GM23338 (cell line): Measurements from ENCODE around the gene CTCFL. TPM values are rescaled to one million over a fixed set of nuclear protein-coding genes. Genes with fewer than 3 reads are reported as not detected.

Source experiments
- ATAC-seq: fragments of 200-7000 bp; cut with Tn5 transposase; 3 replicates; pipeline ENCODE4 v1.9.1; 2020
- DNase-seq: peaks from one replicate; pipeline ENCODE4 v3.0.0-alpha.2; 2015; ENCODE audit warnings: low spot score
- H2AFZ ChIP-seq: fragments of 200-600 bp; sonication (generic); 2 replicates; pipeline ENCODE4 v1.8.0; 2016; ENCODE audit warnings: antibody characterized with exemption, mild to moderate bottlenecking, moderate library complexity
- H3F3A ChIP-seq: fragments of 200-600 bp; sonication (generic); replicated peaks from 2 replicates; pipeline ENCODE4 v1.8.0; 2017; ENCODE audit warnings: antibody characterized with exemption, mixed run types, low read depth
- H3K27ac ChIP-seq: fragments of 200-600 bp; sonication (generic); 2 replicates; pipeline ENCODE4 v1.6.1; 2016; ENCODE audit warnings: low read depth
- H3K27me3 ChIP-seq: fragments of 200-600 bp; sonication (generic); 2 replicates; pipeline ENCODE4 v1.8.0; 2016; ENCODE audit warnings: mild to moderate bottlenecking, mixed run types, moderate library complexity; ENCODE audit not compliant: insufficient read depth
- H3K36me3 ChIP-seq: fragments of 200-600 bp; sonication (generic); 2 replicates; pipeline ENCODE4 v1.8.0; 2016; ENCODE audit warnings: mild to moderate bottlenecking; ENCODE audit not compliant: insufficient read depth
- H3K4me1 ChIP-seq: fragments of 200-600 bp; sonication (generic); 2 replicates; pipeline ENCODE4 v1.8.0; 2016; ENCODE audit warnings: mild to moderate bottlenecking, moderate library complexity; ENCODE audit not compliant: insufficient read depth
- H3K4me2 ChIP-seq: fragments of 200-600 bp; sonication (generic); 2 replicates; pipeline ENCODE4 v1.7.1; 2017; ENCODE audit warnings: mixed run types
- H3K4me3 ChIP-seq: fragments of 200-600 bp; sonication (generic); 2 replicates; pipeline ENCODE4 v1.6.1; 2016; ENCODE audit warnings: mixed run types
- H3K79me2 ChIP-seq: fragments of 200-600 bp; sonication (generic); replicated peaks from 2 replicates; pipeline ENCODE4 v1.8.0; 2017; ENCODE audit warnings: mild to moderate bottlenecking; ENCODE audit not compliant: insufficient read depth
- H3K9me2 ChIP-seq: fragments of 200-600 bp; sonication (generic); 2 replicates; pipeline ENCODE4 v1.8.0; 2017; ENCODE audit not compliant: insufficient read depth
- H4K20me1 ChIP-seq: fragments of 200-600 bp; sonication (generic); replicated peaks from 2 replicates; pipeline ENCODE4 v1.8.0; 2017; ENCODE audit warnings: mild to moderate bottlenecking; ENCODE audit not compliant: insufficient read depth
- H3K27ac Mint-ChIP-seq: 2 replicates; pipeline ENCODE4 v1.8.0; 2020; ENCODE audit warnings: inconsistent platforms, mild to moderate bottlenecking, moderate library complexity, mixed read lengths
- H3K27me3 Mint-ChIP-seq: 3 replicates; pipeline ENCODE4 v1.8.0; 2022; ENCODE audit warnings: low read depth, mild to moderate bottlenecking, moderate library complexity, mixed read lengths, inconsistent platforms; ENCODE audit not compliant: insufficient read depth, poor library complexity
- H3K36me3 Mint-ChIP-seq: 3 replicates; pipeline ENCODE4 v1.8.0; 2021; ENCODE audit warnings: low read depth, mild to moderate bottlenecking, inconsistent platforms, moderate library complexity, mixed read lengths
- H3K4me1 Mint-ChIP-seq: 3 replicates; pipeline ENCODE4 v1.8.0; 2020; ENCODE audit warnings: mild to moderate bottlenecking, inconsistent platforms, mixed read lengths
- H3K4me3 Mint-ChIP-seq: 3 replicates; pipeline ENCODE4 v1.8.0; 2021; ENCODE audit warnings: moderate library complexity, mild to moderate bottlenecking, inconsistent platforms, mixed read lengths
- H3K9me3 Mint-ChIP-seq: 3 replicates; pipeline ENCODE4 v1.8.0; 2020; ENCODE audit warnings: moderate library complexity, mild to moderate bottlenecking, inconsistent platforms, mixed read lengths
- EZH2 ChIP-seq: fragments of 200-600 bp; sonication (generic); IDR thresholded peaks from one replicate; pipeline ENCODE4 v1.8.0; 2017; ENCODE audit warnings: antibody characterized with exemption, mild to moderate bottlenecking, low read depth; ENCODE audit not compliant: unreplicated experiment
- EZH2phosphoT487 ChIP-seq: fragments of 200-600 bp; sonication (generic); IDR thresholded peaks from one replicate; pipeline ENCODE4 v1.8.1; 2018; ENCODE audit warnings: antibody characterized with exemption; ENCODE audit not compliant: unreplicated experiment
- JUNB ChIP-seq: IDR thresholded peaks from one replicate; pipeline ENCODE4 v1.6.1; 2016; ENCODE audit warnings: antibody characterized with exemption; ENCODE audit not compliant: unreplicated experiment
- NANOG ChIP-seq: IDR thresholded peaks from 2 replicates; pipeline ENCODE4 v1.6.1; 2016; ENCODE audit warnings: antibody characterized with exemption, borderline replicate concordance
- POLR2AphosphoS5 ChIP-seq: IDR thresholded peaks from 2 replicates; pipeline ENCODE4 v1.6.1; 2016; ENCODE audit warnings: antibody characterized with exemption, low read depth
- STAT1 ChIP-seq: IDR thresholded peaks from one replicate; pipeline ENCODE4 v1.6.1; 2016; ENCODE audit warnings: antibody characterized with exemption; ENCODE audit not compliant: unreplicated experiment
- ZNF114 ChIP-seq: fragments of 250-450 bp; sonication (Bioruptor Pico); IDR thresholded peaks from 2 replicates; pipeline ENCODE4 v1.5.0; 2020; ENCODE audit warnings: mild to moderate bottlenecking, moderate library complexity
- polyA plus RNA-seq: library from polyadenylated mRNA; unstranded; fragments of >200 nt; fragmentation: Nextera tagmentation; extraction: Ambion mirVana; gene quantifications from 2 replicates; pipeline ENCODE4 v1.2.1, GENCODE V29; 2016
- total RNA-seq: library from RNA; depleted of rRNA; stranded (reverse); fragments of >200 nt; shearing (Covaris generic); gene quantifications from 2 replicates; pipeline ENCODE4 v1.2.3, GENCODE V29; 2014
- TF ChIP-seq, protein P1 (sequence below), 2 experiments: fragments of 200-600 bp in 1 of 2; sonication (generic) in 1 of 2; conservative IDR thresholded peaks; 2 replicates each; pipeline versions ENCODE4 v1.5.1 to v1.6.1; 2016 to 2017; ENCODE audit warnings: antibody characterized with exemption in 2 of 2, low read depth in 2 of 2, mild to moderate bottlenecking in 2 of 2, moderate library complexity in 1 of 2
- TF ChIP-seq, protein P2 (sequence below): IDR thresholded peaks from one replicate; pipeline ENCODE4 v1.6.1; 2018; ENCODE audit warnings: antibody characterized with exemption; ENCODE audit not compliant: unreplicated experiment

CTCFL gene
- total and polyA plus RNA-seq, 2 experiments from 2014 or later, result 0.55 to 1.4 TPM

- no peak for DNase-seq
- no peak for ATAC-seq
- no peak for TF ChIP-seq EZH2
- TF ChIP-seq POLR2AphosphoS5, result no peak
- TF ChIP-seq, protein P1, sequence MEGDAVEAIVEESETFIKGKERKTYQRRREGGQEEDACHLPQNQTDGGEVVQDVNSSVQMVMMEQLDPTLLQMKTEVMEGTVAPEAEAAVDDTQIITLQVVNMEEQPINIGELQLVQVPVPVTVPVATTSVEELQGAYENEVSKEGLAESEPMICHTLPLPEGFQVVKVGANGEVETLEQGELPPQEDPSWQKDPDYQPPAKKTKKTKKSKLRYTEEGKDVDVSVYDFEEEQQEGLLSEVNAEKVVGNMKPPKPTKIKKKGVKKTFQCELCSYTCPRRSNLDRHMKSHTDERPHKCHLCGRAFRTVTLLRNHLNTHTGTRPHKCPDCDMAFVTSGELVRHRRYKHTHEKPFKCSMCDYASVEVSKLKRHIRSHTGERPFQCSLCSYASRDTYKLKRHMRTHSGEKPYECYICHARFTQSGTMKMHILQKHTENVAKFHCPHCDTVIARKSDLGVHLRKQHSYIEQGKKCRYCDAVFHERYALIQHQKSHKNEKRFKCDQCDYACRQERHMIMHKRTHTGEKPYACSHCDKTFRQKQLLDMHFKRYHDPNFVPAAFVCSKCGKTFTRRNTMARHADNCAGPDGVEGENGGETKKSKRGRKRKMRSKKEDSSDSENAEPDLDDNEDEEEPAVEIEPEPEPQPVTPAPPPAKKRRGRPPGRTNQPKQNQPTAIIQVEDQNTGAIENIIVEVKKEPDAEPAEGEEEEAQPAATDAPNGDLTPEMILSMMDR (conservative IDR thresholded peaks at IDR 0.05; ENCODE audit: low read depth in 2 of 2), result no peak
- no peak for TF ChIP-seq NANOG
- TF ChIP-seq, protein P2, sequence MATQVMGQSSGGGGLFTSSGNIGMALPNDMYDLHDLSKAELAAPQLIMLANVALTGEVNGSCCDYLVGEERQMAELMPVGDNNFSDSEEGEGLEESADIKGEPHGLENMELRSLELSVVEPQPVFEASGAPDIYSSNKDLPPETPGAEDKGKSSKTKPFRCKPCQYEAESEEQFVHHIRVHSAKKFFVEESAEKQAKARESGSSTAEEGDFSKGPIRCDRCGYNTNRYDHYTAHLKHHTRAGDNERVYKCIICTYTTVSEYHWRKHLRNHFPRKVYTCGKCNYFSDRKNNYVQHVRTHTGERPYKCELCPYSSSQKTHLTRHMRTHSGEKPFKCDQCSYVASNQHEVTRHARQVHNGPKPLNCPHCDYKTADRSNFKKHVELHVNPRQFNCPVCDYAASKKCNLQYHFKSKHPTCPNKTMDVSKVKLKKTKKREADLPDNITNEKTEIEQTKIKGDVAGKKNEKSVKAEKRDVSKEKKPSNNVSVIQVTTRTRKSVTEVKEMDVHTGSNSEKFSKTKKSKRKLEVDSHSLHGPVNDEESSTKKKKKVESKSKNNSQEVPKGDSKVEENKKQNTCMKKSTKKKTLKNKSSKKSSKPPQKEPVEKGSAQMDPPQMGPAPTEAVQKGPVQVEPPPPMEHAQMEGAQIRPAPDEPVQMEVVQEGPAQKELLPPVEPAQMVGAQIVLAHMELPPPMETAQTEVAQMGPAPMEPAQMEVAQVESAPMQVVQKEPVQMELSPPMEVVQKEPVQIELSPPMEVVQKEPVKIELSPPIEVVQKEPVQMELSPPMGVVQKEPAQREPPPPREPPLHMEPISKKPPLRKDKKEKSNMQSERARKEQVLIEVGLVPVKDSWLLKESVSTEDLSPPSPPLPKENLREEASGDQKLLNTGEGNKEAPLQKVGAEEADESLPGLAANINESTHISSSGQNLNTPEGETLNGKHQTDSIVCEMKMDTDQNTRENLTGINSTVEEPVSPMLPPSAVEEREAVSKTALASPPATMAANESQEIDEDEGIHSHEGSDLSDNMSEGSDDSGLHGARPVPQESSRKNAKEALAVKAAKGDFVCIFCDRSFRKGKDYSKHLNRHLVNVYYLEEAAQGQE, result no peak
- TF ChIP-seq EZH2phosphoT487, result no peak
- H3K4me3 ChIP-seq, result no peak overlapping the region
- H3K27me3 ChIP-seq, result no peaks in the 10 kb centered on the region
- H3K4me2 ChIP-seq, result no peak overlapping the region
- no peaks in the 10 kb centered on the region for H3F3A ChIP-seq
- H3K27me3 Mint-ChIP-seq, result peaks cover 6% of the 10 kb centered on the region
- H2AFZ ChIP-seq, result no peak overlapping the region
- no peaks in the 10 kb centered on the region; the same call in 1 of the 2 replicates for H3K36me3 ChIP-seq
- 0 out of 2 replicates have a peak, but pooled peaks cover 7% of the 10 kb centered on the region for H3K4me1 ChIP-seq
- no peak overlapping the region for H3K27ac ChIP-seq
- no peaks in the 10 kb centered on the region for H4K20me1 ChIP-seq
- peaks cover 9% of the 10 kb centered on the region; the same call in 2 of the 3 replicates for H3K4me1 Mint-ChIP-seq
- no peaks in the 10 kb centered on the region for H3K79me2 ChIP-seq
- no peak overlapping the region for H3K4me3 Mint-ChIP-seq
- H3K27ac Mint-ChIP-seq, result no peak overlapping the region
- H3K9me2 ChIP-seq, result no peaks in the 10 kb centered on the region
- no peaks in the 10 kb centered on the region for H3K36me3 Mint-ChIP-seq
- no peaks in the 10 kb centered on the region; the same call in 2 of the 3 replicates for H3K9me3 Mint-ChIP-seq
Observed at GRCh38 chr20:57546956-57547649, 22.2 kb upstream of the CTCFL start.

DNA sequence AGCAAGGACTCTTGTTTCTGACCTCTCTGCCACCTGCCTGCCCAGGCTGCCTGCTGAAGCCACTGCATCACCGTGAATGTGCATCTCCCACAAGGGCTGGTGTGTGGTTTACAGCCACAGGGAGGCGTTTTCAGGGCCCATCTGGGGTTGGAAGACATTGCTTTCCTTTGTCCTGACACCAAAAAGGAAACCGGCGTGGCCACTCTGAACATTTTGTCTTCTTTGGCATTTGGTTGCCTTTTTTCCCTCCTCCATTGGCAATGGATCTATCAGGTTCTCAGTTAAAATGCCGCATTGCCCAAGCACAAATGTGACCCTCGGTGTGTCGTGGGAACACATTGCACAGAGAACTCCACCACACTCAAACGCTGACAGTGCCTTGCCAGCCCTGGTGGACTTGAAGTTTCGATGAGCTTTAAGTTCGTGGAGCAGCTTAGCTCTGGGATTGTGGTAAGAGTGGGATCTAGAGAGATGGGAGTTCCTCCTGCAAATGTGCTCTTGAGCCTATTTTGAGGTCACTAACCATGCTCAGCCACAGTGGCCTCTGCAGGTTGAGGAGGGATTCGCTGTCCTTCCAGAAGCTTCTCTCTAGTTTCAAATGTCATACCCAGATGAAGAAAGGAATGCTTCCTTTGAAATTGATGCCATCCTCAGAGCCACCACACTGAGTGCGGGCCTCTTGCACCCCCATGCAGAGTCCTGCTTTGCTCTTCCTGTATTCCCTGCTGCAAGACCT is 21.2 kb upstream of the CTCFL start:
- no peaks in the 10 kb centered on the region for H3K79me2 ChIP-seq
- Mint-ChIP-seq H3K4me3 (no peak overlapping the region), H3K27me3 (peaks cover 7% of the 10 kb centered on the region), H3K36me3 (no peaks in the 10 kb centered on the region), H3K27ac (no peak overlapping the region), H3K4me1 (peaks cover 9% of the 10 kb centered on the region), H3K9me3 (no peaks in the 10 kb centered on the region; the same call in 2 of the 3 replicates)
- H3K4me2 ChIP-seq, result no peak overlapping the region
- DNase-seq (peak; percentile 11), ATAC-seq (peak; percentile 55)
- no peaks in the 10 kb centered on the region for H3K27me3 ChIP-seq
- 0 out of 2 replicates have a peak, but pooled peaks cover 7% of the 10 kb centered on the region for H3K4me1 ChIP-seq
- 0 out of 2 replicates have a peak overlapping the region, but pooled peaks have one; percentile 47 for H2AFZ ChIP-seq
- no peaks in the 10 kb centered on the region; the same call in 1 of the 2 replicates for H3K36me3 ChIP-seq
- TF ChIP-seq ZNF114 (CRISPR knock-in tag) (no peak), JUNB (no peak), STAT1 (no peak)
- TF ChIP-seq, protein P1 (conservative IDR thresholded peaks at IDR 0.05; ENCODE audit: low read depth in 2 of 2), result peak in 1 of 2 experiments; percentile 19; a peak in 3 of 4 replicates
- H3K4me3 ChIP-seq, result no peak overlapping the region
- no peaks in the 10 kb centered on the region for H3F3A ChIP-seq
- H4K20me1 ChIP-seq, result no peaks in the 10 kb centered on the region
- H3K9me2 ChIP-seq, result no peaks in the 10 kb centered on the region
- H3K27ac ChIP-seq, result no peak overlapping the region
